Transverse colon (tissue), 4 donors: ENCODE data around the gene ATAT1. TPM values are rescaled to one million over a fixed set of nuclear protein-coding genes. Genes with fewer than 3 reads are reported as not detected.
A peak's percentile ranks its signal among the peaks of the same experiment; 100 is the strongest.

Experiments used
- DNase-seq: peaks from one replicate; pipeline ENCODE4 v3.0.0-alpha.2; 2019
- H3K27ac ChIP-seq, 4 donors: fragments of 200-600 bp; sonication (generic); 2 replicates each; pipeline ENCODE4 v1.5.1; 2016 to 2018; ENCODE audit warnings: inconsistent platforms in 4 of 4
- H3K27me3 ChIP-seq: fragments of 200-600 bp; sonication (generic); 2 replicates; pipeline ENCODE4 v1.5.1; 2017; ENCODE audit warnings: inconsistent platforms
- H3K36me3 ChIP-seq, 4 donors: fragments of 200-600 bp; sonication (generic); 2 replicates each; pipeline ENCODE4 v1.5.1; 2017 to 2019; ENCODE audit warnings: inconsistent platforms in 4 of 4
- H3K4me1 ChIP-seq, 4 donors: fragments of 200-600 bp; sonication (generic); 2 replicates each; pipeline ENCODE4 v1.5.1; 2017 to 2020; ENCODE audit warnings: inconsistent platforms in 4 of 4
- H3K4me3 ChIP-seq, 4 donors: fragments of 200-600 bp; sonication (generic); 1 replicate in 1 of 4; 2 replicates in 3 of 4; pipeline versions ENCODE4 v1.5.1 to v1.6.1; 2017 to 2019; ENCODE audit warnings: inconsistent platforms in 4 of 4
- H3K9me3 ChIP-seq, 2 donors: fragments of 200-600 bp; sonication (generic); 2 replicates each; pipeline ENCODE4 v1.5.1; 2017 to 2019; ENCODE audit warnings: inconsistent platforms in 2 of 2
- EP300 ChIP-seq: sonication (generic); formaldehyde crosslinking; IDR thresholded peaks from one replicate; pipeline ENCODE4 v1.6.1; 2017; ENCODE audit warnings: antibody characterized with exemption, low read depth
- POLR2A ChIP-seq: fragments of 450-650 bp; IDR thresholded peaks from one replicate; pipeline ENCODE4 v1.6.1; 2016; ENCODE audit warnings: antibody characterized with exemption, mild to moderate bottlenecking, moderate library complexity
- POLR2AphosphoS5 ChIP-seq, 3 donors: sonication (generic); formaldehyde crosslinking; IDR thresholded peaks; one replicate each; pipeline ENCODE4 v1.6.1; 2016; ENCODE audit warnings: antibody characterized with exemption in 3 of 3
- WGBS, 2 donors: methylation state at CpG; one replicate each; pipeline ENCODE4 v1.1.5; 2018; ENCODE audit warnings: low coverage in 1 of 2; 5-methylcytosine and 5-hydroxymethylcytosine counted together
- in situ Hi-C, 4 donors: fragments of 200-750 bp; cut with MboI; loops; one replicate each; pipeline versions ENCODE4 v1.15.0 to v1.15.1; 2017; ENCODE audit warnings: low sequenced_read_pairs in 3 of 4, low pct_ligation_motif_present in 1 of 4, low pct_unique_long_range_greater_than_20kb in 1 of 4
- intact Hi-C: fragments of 100-400 bp; cut with DNase I; formaldehyde crosslinking; loops from one replicate; pipeline ENCODE4 v1.15.1; 2023; ENCODE audit warnings: low total_unique reads
- total RNA-seq, 4 donors: library from RNA; depleted of rRNA; stranded (reverse); fragments of >200 nt; gene quantifications; one replicate each; pipeline ENCODE4 v1.1.0, GENCODE V29; 2016
- TF ChIP-seq, protein P1 (sequence below), 5 experiments: fragments of 200-600 bp in 3 of 5; fragments of 450-650 bp in 2 of 5; sonication (generic) in 3 of 5; IDR thresholded peaks; 1 replicate in 2 of 5; 2 replicates in 3 of 5; pipeline ENCODE4 v1.5.1; 2016 to 2017; ENCODE audit warnings: antibody characterized with exemption in 5 of 5, inconsistent platforms in 3 of 5, mild to moderate bottlenecking in 2 of 5, moderate library complexity in 1 of 5

Gene ATAT1
- 100 to 1,000 TPM in 1 of 4 donors, 10 to 100 TPM in 3; 10.6 to 174 (median 22.2) TPM for total RNA-seq

DNA sequence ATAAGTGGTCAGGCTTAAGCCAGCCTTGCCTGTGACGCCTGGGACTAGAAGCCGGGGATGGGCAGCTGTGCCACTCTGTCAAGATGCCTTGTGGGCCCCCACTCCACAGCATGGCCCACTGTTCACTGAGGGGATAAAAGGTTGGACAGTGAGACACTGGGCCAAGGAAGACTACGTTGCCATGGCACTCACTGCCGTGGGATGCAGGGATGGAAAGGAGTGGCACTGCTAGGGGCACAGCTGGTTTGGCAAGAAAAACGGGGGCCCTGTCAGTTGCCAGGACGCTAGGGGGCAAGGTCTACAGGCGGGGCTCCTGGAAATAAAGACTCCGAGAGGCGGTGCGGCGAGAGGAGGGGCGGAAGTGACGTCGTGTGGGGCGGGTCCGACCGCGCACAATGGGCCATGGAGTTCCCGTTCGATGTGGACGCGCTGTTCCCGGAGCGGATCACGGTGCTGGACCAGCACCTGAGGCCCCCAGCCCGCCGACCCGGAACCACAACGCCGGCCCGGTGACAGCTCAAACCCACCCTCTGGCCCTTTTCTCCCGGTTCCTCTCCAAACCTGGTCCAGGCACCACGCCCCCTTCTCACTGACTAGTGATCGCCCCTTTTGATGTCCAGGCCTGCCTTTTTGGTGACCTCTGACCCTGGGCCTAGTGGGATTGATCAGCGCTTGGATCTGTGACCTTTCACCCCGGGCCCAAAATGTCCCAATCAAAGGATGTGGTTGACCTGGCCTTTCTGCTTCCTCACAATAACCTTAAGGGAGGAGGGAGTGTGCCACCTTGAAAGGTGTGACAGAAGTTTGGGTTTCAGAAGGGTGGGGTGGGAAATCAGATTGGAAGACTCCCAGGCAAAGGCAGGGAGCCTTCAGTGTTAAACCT lies at the start of gene ATAT1:
ATAT1 (plus strand) TSS at position 391 of the 883 bp plus-strand sequence.
- peaks cover 0 to 41% (median 21%) of the 10 kb centered on the region in 4 donors for H3K36me3 ChIP-seq
- no peaks in the 10 kb centered on the region for H3K9me3 ChIP-seq
- in situ Hi-C loops (loop anchor here in 1 of 4 donors (10.0 kb wide), 1 partner anchor 48 kb away; the partner anchor contains the start of gene DHX16), intact Hi-C loops (no loop called here)
- TF ChIP-seq, protein P1, sequence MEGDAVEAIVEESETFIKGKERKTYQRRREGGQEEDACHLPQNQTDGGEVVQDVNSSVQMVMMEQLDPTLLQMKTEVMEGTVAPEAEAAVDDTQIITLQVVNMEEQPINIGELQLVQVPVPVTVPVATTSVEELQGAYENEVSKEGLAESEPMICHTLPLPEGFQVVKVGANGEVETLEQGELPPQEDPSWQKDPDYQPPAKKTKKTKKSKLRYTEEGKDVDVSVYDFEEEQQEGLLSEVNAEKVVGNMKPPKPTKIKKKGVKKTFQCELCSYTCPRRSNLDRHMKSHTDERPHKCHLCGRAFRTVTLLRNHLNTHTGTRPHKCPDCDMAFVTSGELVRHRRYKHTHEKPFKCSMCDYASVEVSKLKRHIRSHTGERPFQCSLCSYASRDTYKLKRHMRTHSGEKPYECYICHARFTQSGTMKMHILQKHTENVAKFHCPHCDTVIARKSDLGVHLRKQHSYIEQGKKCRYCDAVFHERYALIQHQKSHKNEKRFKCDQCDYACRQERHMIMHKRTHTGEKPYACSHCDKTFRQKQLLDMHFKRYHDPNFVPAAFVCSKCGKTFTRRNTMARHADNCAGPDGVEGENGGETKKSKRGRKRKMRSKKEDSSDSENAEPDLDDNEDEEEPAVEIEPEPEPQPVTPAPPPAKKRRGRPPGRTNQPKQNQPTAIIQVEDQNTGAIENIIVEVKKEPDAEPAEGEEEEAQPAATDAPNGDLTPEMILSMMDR (IDR thresholded peaks at IDR 0.05), result peak; percentile 20 to 55 (median 25)
- TF ChIP-seq EP300 (no peak), POLR2AphosphoS5 (IDR thresholded peaks at IDR 0.05) (peak in 2 of 3 donors; percentile 89 to 91), POLR2A (peak; percentile 83)
- H3K27me3 ChIP-seq, result no peaks in the 10 kb centered on the region
- peak within 1 kb of the TSS; percentile 84 to 94 (median 94) for H3K27ac ChIP-seq
- WGBS, 2 donors, result 0 to 2% methylated on average over 4 to 36 of the region's 36 CpGs
- peak; percentile 96 for DNase-seq
- H3K4me1 ChIP-seq, result peaks cover 12 to 17% (median 15%) of the 10 kb centered on the region in 4 donors
- H3K4me3 ChIP-seq, result peak within 1 kb of the TSS; percentile 38 to 73 (median 44)

GRCh38 chr6:30578051-30578450 lies 48.6 kb upstream of the ATAT1 start:
- Histone ChIP-seq H3K9me3 (no peaks in the 10 kb centered on the region), H3K4me1 (peaks cover under 1 to 8% (median 8%) of the 10 kb centered on the region in 4 donors), H3K36me3 (peaks cover 0 to 56% (median 30%) of the 10 kb centered on the region in 4 donors), H3K27ac (no peak overlapping the region), H3K27me3 (no peaks in the 10 kb centered on the region), H3K4me3 (no peak overlapping the region)
- in situ Hi-C loops (no loop called here), intact Hi-C loops (no loop called here)
- DNase-seq, result no peak
- TF ChIP-seq POLR2A (no peak), POLR2AphosphoS5 (IDR thresholded peaks at IDR 0.05) (no peak), EP300 (no peak)
- TF ChIP-seq, protein P1 (IDR thresholded peaks at IDR 0.05), result no peak
- WGBS, 2 donors, result 93 to 95% methylated on average over 8 of the region's 8 CpGs

- TF ChIP-seq EP300 (no peak), POLR2AphosphoS5 (IDR thresholded peaks at IDR 0.05) (no peak), POLR2A (no peak)
- TF ChIP-seq, protein P1 (IDR thresholded peaks at IDR 0.05), result no peak
- in situ Hi-C loops, result no loop called here
- intact Hi-C loops, result no loop called here
- H3K36me3 ChIP-seq, result peaks cover 0 to 92% (median 46%) of the 10 kb centered on the region in 4 donors
- WGBS, 2 donors, result 50 to 87% methylated on average over 1 to 5 of the region's 5 CpGs
- no peak overlapping the region for H3K27ac ChIP-seq
- H3K4me1 ChIP-seq, result no peaks in the 10 kb centered on the region
- no peaks in the 10 kb centered on the region for H3K27me3 ChIP-seq
- no peaks in the 10 kb centered on the region for H3K9me3 ChIP-seq
- DNase-seq, result no peak
- no peak overlapping the region for H3K4me3 ChIP-seq
These were observed 42.8 kb upstream of the ATAT1 start for GRCh38 chr6:30583921-30584320.

DNA sequence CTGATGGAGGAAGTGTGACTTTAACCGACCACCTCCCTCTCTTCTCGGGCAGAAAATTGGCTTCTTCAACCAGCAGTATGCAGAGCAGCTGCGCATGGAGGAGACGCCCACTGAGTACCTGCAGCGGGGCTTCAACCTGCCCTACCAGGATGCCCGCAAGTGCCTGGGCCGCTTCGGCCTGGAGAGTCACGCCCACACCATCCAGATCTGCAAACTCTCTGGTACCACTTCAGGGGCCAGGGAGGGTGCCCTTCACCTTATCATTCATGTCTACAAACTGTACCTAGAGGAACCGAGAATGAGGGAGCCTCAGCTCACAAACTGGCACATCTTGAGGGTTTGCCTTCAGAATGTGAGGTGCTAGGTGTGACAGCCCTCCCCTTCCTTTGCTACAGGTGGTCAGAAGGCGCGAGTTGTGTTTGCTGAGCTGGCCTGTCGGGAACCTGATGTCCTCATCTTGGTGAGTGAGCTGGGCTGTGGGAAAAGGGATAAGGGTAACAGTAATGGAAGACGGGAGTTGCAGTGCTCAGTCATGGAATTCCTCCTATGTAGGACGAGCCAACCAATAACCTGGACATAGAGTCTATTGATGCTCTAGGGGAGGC lies 36.8 kb upstream of the ATAT1 start:
- H3K4me3 ChIP-seq, result no peak overlapping the region
- H3K4me1 ChIP-seq, result no peaks in the 10 kb centered on the region
- no peak for DNase-seq
- H3K27ac ChIP-seq, result no peak overlapping the region
- H3K9me3 ChIP-seq, result no peaks in the 10 kb centered on the region
- peaks cover 0 to 54% (median 26%) of the 10 kb centered on the region in 4 donors for H3K36me3 ChIP-seq
- no peaks in the 10 kb centered on the region for H3K27me3 ChIP-seq
- 67 to 91% methylated on average over 3 to 15 of the region's 15 CpGs for WGBS, 2 donors
- no peak for TF ChIP-seq POLR2AphosphoS5 (IDR thresholded peaks at IDR 0.05)
- TF ChIP-seq POLR2A, result no peak
- TF ChIP-seq, protein P1 (IDR thresholded peaks at IDR 0.05), result no peak
- TF ChIP-seq EP300, result no peak
- in situ Hi-C loops (no loop called here), intact Hi-C loops (no loop called here)
